Measurements from ENCODE around the gene CRAMP1.

DNA sequence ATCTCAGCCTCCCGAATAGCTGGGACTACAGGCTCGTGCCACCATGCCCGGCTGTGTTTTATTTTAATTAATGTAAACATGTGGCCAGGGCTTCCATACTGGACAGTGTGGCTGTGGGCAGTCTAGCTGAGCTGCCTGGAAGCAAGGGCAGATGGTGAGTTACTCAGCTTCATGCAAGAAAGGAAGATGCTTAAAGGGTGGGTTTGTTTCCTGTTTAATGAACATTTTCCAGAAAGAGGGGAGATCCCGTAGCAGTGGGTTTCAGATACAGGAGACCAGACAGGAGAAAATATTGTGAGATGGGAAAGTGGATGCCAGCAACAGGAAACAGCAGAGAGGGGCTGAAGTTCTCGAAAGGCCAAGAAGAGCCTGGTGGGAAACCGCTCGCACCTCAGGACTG lies 101.2 kb downstream of the CRAMP1 start:
- TF ChIP-seq, protein P1, sequence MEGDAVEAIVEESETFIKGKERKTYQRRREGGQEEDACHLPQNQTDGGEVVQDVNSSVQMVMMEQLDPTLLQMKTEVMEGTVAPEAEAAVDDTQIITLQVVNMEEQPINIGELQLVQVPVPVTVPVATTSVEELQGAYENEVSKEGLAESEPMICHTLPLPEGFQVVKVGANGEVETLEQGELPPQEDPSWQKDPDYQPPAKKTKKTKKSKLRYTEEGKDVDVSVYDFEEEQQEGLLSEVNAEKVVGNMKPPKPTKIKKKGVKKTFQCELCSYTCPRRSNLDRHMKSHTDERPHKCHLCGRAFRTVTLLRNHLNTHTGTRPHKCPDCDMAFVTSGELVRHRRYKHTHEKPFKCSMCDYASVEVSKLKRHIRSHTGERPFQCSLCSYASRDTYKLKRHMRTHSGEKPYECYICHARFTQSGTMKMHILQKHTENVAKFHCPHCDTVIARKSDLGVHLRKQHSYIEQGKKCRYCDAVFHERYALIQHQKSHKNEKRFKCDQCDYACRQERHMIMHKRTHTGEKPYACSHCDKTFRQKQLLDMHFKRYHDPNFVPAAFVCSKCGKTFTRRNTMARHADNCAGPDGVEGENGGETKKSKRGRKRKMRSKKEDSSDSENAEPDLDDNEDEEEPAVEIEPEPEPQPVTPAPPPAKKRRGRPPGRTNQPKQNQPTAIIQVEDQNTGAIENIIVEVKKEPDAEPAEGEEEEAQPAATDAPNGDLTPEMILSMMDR (IDR thresholded peaks at IDR 0.05) = no peak
- TF ChIP-seq POLR2A (IDR thresholded peaks at IDR 0.05) = no peak
- TF ChIP-seq POLR2AphosphoS5 (IDR thresholded peaks at IDR 0.05) = no peak

All from prostate gland (tissue), 2 donors.